A549 treated with DMSO at 1 μM for 4 hours (cell line): Measurements from ENCODE around the gene KIF22. TPM values are rescaled to one million over a fixed set of nuclear protein-coding genes. Genes with fewer than 3 reads are reported as not detected.

Source experiments
- total RNA-seq: library from RNA; stranded (reverse); fragments of 200-300 nt; extraction: Qiagen RNA extraction; gene quantifications from 5 replicates; pipeline ENCODE4 v1.2.3, GENCODE V29; 2022; ENCODE audit warnings: low read depth

Gene KIF22
- total RNA-seq: 87.1 to 102 TPM (median 95.2 TPM) in 5 replicates

DNA sequence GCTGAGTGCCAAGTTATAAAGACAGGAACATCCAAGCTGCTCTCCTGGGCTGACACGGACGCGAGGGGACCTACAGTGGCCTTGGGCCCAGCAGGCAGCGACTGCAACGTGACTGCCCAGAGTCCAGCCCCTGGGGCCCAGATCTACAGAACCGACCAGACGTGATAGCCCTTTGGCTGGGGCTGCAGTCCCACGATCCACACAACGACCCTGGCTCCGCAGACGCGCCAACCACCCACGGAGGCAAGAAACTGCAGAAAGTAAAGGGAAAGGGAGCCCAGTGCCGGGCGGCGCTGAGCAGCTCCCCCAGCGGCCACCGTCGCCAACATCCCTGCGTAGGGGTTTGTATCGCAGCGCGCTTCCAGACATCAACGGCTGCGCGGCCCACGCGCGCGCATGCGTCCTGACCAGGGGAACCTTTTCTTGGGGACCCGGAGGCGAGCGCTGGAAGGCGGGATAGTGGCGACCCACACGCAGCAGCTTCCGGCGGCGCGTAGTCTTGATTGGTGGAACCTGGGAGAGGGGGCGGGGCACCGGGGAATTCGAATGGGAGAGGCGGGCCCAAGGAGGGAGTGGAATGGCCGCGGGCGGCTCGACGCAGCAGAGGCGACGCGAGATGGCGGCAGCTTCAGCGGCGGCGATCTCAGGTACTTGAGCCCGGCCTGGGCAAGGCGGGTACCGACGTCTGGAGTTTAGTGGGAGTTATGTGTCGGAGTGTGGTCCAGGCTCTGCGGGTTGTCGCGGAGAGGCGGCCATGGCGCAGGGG lies at the start of gene KIF22:
Gene KIF22 (plus strand): TSS at position 569 of the 766 bp plus-strand sequence. CDS start 9 bp downstream, at position 578.

DNA sequence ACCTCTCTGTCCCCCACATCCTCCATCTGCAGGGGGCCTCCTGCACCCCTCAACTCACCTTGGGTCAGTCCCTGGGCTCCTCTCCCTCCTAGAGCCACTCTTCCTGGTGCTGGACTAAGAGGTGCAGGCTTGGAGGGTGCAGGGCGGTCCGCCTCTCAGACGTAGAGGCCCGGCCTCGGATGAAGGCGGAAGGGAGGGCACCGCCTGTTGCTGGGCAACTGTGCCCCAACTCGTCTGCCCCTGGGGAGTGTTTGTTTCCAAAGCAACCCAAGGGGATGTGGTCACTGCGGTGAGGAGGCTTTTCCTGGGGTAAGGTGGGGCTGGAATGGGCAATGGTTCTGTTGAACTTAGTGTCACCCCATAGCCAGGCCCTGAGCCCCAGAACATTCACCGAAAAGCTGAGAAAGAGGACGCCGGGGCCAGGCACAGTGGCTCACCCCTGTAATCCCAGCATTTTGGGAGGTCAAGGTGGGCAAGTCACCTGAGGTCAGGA lies 44.7 kb upstream of the KIF22 start, which contains the start of gene C16orf54:
Gene C16orf54 (minus strand): TSS at position 138 of the 493 bp plus-strand sequence. CDS start 1,039 bp downstream, outside the sequence.

DNA sequence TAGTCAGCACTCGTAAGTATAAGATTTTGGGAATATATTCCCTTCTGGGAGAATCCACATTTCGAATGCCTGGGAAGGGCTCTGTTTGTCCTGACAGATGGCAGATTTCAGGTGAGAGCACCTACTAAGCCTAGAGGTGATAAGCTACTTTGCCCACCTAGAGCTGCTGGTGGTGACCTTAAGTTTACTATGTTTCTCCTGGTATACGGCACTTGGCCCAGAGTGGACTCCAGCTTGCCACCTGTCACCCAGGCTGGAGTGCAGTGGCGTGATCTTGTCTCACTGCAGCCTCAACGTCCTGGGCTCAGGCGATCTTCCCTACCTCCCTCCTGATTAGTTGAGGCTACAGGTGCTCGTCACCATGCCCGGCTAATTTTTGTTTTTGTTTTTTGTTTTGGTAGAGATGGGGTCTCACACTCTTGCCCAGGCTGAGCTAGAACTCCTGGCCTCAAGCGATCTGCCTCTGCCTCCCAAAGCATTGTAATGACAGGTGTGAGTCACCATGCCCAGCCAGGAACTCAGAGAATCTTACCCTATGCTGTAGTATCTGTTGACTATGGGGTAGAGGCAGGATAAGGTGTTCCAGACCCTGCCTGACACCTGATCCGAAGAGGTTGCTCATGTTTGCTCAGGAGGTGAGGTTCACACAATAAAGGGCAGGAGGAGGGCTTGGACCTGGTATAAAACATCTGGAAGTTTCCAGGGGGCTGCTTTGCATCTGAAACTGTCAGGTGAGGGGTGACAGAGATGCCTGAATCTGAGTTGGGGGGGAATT lies 12.8 kb upstream of the KIF22 start, which contains the start of gene ZG16:
Gene ZG16 (plus strand): TSS at position 681 of the 775 bp plus-strand sequence. CDS start 1,011 bp downstream, outside the sequence.

DNA sequence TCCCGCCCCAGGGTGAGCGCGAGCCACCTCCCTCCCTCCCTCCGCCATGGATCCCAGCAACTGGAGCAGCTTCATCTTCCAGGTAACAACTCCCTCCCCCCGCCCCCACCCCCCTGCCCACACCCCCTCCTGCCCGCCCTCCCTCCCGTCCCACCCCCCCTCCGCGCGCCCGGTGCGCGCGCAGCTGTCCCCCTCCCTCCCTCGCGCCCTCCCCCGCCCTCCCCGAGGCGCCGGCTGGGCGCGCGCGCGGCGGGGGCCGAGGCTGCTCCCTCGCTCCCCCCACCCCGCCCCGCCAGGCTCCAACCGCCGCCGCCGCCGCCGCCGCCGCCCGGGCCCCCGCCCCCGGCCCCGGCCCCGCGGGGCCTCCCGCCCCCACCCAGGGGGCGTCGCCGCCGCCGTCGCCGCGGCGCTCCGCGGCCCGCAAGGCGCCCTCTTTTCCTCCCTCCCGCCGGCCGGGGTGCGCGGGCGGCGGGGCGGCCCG lies 15.6 kb downstream of the KIF22 start, which contains the start of gene MAZ:
Gene MAZ (plus strand): TSS at position 431 of the 481 bp plus-strand sequence. CDS start 173 bp downstream, outside the sequence.

DNA sequence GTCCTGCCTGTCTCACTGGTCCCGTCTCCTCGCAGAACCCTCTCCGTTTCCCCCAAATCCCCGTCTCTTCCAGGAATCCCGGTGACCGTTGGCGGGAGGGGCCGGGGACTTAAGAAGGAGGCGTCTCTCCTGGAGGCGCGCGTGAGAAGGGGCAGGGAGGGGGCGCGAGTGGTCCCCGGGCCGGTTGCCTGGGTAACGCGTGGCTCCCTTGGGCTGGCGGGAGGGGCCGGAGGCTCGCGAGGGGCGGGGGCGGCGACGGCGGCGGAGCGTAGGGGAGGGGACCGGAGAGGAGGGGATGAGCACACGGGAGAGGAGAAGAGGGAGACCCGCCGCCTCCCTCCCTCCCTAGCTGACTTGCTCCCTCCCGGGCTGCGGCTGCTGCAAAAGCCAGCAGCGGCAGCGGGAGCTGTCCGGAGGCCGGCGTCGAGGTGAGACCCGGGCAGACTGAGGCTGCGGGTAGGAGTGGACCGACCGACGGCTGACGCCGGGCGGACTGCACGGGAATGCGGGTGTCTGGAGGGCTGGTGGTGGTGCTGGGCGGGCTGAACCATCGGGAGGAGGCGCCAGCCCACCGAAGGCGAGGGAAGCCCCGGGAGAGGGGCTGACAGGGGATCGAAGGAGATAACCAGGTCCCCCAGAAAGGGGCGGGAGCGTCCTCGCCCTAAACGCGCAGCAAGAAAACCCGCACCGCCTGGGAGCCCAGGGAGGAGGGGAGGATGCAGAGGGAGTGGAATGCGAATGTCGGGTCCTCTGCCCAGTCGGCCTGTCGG lies 21.5 kb downstream of the KIF22 start, which contains the start of gene PRRT2:
Gene PRRT2 (plus strand): TSS at position 298 of the 770 bp plus-strand sequence. CDS start 862 bp downstream, outside the sequence.

DNA sequence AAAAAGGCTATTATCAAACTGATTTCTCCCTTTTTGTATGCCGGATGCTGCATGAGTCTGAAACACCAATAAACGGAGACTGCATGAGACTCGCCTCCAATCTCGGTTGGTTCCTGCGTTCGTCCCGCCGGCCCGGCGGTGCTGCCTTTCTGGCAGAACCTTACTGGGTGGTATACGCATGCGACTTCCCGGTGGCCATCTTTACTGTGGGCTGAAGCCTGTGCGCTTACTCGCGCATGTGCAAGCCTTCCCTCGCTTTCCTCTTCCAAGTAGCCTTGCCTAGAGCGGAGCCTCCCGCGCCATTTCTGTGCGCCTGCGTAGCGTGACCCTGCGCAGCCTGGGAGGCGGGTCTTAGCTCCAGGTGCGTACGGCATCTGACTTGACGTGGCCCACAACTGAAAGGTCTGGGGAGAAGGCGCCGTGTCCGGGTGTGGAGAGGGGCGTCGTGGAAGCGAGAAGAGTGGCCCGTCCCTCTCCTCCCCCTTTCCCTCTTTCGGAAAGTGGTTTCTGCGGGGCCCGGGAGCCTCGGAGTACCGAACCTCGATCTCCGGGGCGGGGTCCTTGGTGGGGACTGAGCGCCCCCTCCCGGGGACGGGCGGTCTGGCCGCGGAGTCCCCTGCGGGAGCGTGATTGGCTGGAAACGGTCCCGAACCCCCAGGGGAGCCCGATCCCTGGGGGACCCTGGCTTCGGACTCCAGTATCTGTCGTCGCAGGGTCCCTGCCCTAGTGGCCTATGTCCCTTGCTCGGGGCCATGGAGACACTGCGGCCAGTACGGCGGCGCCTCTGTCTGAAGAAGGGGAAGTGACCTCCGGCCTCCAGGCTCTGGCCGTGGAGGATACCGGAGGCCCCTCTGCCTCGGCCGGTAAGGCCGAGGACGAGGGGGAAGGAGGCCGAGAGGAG lies 25.5 kb downstream of the KIF22 start, which contains the start of gene PAGR1:
Gene PAGR1 (plus strand): TSS at position 360 of the 901 bp plus-strand sequence. CDS start 374 bp downstream, at position 734.

DNA sequence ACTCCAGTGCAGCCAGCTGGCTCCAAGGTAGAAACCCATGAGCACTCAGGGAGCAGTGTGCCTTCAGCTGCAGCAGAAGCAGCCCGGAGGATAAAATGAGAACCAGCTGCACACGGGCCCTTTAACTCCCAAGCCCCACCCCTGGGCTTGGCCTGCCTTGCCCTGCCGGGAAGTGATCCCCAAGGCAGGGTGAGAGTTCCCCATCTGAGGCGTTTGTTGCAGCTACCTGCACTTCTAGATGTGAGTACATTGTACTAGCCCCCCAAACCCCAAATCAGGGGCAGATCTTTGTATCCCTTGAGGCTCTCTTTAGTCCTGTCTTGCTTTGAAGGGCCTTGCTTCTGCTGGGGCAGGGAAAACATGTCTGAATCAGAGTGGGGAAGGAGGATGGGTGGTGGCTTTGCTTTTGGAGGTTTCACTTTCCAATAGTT lies 29.7 kb downstream of the KIF22 start, which contains the start of gene MVP:
Gene MVP (plus strand): TSS at position 192 of the 431 bp plus-strand sequence. CDS start 10,088 bp downstream, outside the sequence.

Other genes starting within 250 kb of the KIF22 start
- 0.03 TPM in 2 of 5 replicates, not detected in the others for gene SPN, start 127.5 kb upstream of the KIF22 start, total RNA-seq
- gene QPRT, start 111.6 kb upstream of the KIF22 start, total RNA-seq: 0.59 to 1.4 TPM (median 0.83 TPM) in 5 replicates
- gene C16orf54, start 44.8 kb upstream of the KIF22 start, total RNA-seq: not detected in 5 replicates
- gene ZG16, start 12.5 kb upstream of the KIF22 start, total RNA-seq: not detected in 5 replicates
- 180 to 210 TPM (median 192 TPM) in 5 replicates for gene MAZ, start 15.8 kb downstream of the KIF22 start, total RNA-seq
- gene PRRT2, start 21.4 kb downstream of the KIF22 start, total RNA-seq: 0.30 to 0.43 TPM (median 0.34 TPM) in 5 replicates
- 36.8 to 51.9 TPM (median 45.4 TPM) in 5 replicates for gene PAGR1, start 25.4 kb downstream of the KIF22 start, total RNA-seq
- gene MVP, start 29.7 kb downstream of the KIF22 start, total RNA-seq: 116 to 134 TPM (median 120 TPM) in 5 replicates
- gene CDIPT, start 72.5 kb downstream of the KIF22 start, total RNA-seq: 73.6 to 101 TPM (median 98.3 TPM) in 5 replicates
- 20.8 to 24.4 TPM (median 21.7 TPM) in 5 replicates for gene SEZ6L2, start 108.8 kb downstream of the KIF22 start, total RNA-seq
- 23.0 to 29.4 TPM (median 26.9 TPM) in 5 replicates for gene ASPHD1, start 109.7 kb downstream of the KIF22 start, total RNA-seq
- 15.4 to 21.6 TPM (median 19.2 TPM) in 5 replicates for gene KCTD13, start 135.5 kb downstream of the KIF22 start, total RNA-seq
- 91.6 to 102 TPM (median 95.7 TPM) in 5 replicates for gene TMEM219, start 171.3 kb downstream of the KIF22 start, total RNA-seq
- 31.2 to 38.4 TPM (median 34.6 TPM) in 5 replicates for gene TAOK2, start 183.1 kb downstream of the KIF22 start, total RNA-seq
- 13.2 to 17.1 TPM (median 14.0 TPM) in 5 replicates for gene HIRIP3, start 204.9 kb downstream of the KIF22 start, total RNA-seq
- gene INO80E, start 205.5 kb downstream of the KIF22 start, total RNA-seq: 99.8 to 115 TPM (median 105 TPM) in 5 replicates
- gene DOC2A, start 220.3 kb downstream of the KIF22 start, total RNA-seq: 1.5 to 3.0 TPM (median 2.6 TPM) in 5 replicates
- gene C16orf92, start 232.4 kb downstream of the KIF22 start, total RNA-seq: not detected in 5 replicates
- gene TLCD3B, start 240.5 kb downstream of the KIF22 start, total RNA-seq: 0.31 to 0.68 TPM (median 0.43 TPM) in 5 replicates